ENCODE data around the gene RHBDD3.

GRCh38 chr22:29233277-29233877, 34.4 kb downstream of the RHBDD3 start:
- no peak for TF ChIP-seq YY1 (IDR thresholded peaks at IDR 0.05; ENCODE audit: insufficient read depth, insufficient read length)
- no peak for TF ChIP-seq ZNF274 (IDR thresholded peaks at IDR 0.05; ENCODE audit: low read depth, low read length)
- TF ChIP-seq SUZ12 (IDR thresholded peaks at IDR 0.05; ENCODE audit: extremely low read depth, insufficient read depth, insufficient read length) = no peak
